Fibroblast of gingiva (primary cell): ENCODE results near the gene TFPI.
A peak's percentile ranks its signal among the peaks of the same experiment; 100 is the strongest.

ENCODE experiments used
- DNase-seq: peaks from one replicate; pipeline ENCODE4 v3.0.0-alpha.2; 2011; ENCODE audit warnings: low read depth

Gene TFPI

GRCh38 chr2:187503700-187504099, 50.5 kb downstream of the TFPI start:
- DNase-seq, result no peak

- DNase-seq, result no peak
Measured at GRCh38 chr2:187502467-187502866, 51.8 kb downstream of the TFPI start.

GRCh38 chr2:187500585-187501359, 53.5 kb downstream of the TFPI start:
- peak; percentile 77 for DNase-seq

- peak; percentile 48 for DNase-seq
Measured at GRCh38 chr2:187499941-187500532, 54.2 kb downstream of the TFPI start.

- DNase-seq, result no peak
Measured at GRCh38 chr2:187497858-187498463, 56.3 kb downstream of the TFPI start.

- DNase-seq, result no peak
Measured at GRCh38 chr2:187497140-187497539, 57.1 kb downstream of the TFPI start.

- no peak for DNase-seq
Measured at GRCh38 chr2:187495324-187495723, 58.9 kb downstream of the TFPI start.

GRCh38 chr2:187493877-187494568, 60.2 kb downstream of the TFPI start:
- DNase-seq, result no peak

- DNase-seq, result no peak
Measured at GRCh38 chr2:187493180-187493579, 61.1 kb downstream of the TFPI start.

GRCh38 chr2:187486241-187486640, 68.0 kb downstream of the TFPI start:
- DNase-seq, result no peak

- DNase-seq, result no peak
Measured at GRCh38 chr2:187485523-187485922, 68.7 kb downstream of the TFPI start.

- DNase-seq, result no peak
Measured at GRCh38 chr2:187483537-187483936, 70.7 kb downstream of the TFPI start.

- no peak for DNase-seq
Measured at GRCh38 chr2:187482796-187483195, 71.4 kb downstream of the TFPI start.

GRCh38 chr2:187481543-187481942, 72.7 kb downstream of the TFPI start:
- DNase-seq, result no peak

- no peak for DNase-seq
Measured at GRCh38 chr2:187478719-187479118, 75.5 kb downstream of the TFPI start.

GRCh38 chr2:187477051-187477450, 77.2 kb downstream of the TFPI start:
- DNase-seq, result no peak

GRCh38 chr2:187475499-187476248, 78.6 kb downstream of the TFPI start:
- peak; percentile 15 for DNase-seq

GRCh38 chr2:187470698-187471097, 83.5 kb downstream of the TFPI start:
- DNase-seq, result no peak

- DNase-seq, result no peak
Measured at GRCh38 chr2:187469538-187469937, 84.7 kb downstream of the TFPI start.

GRCh38 chr2:187468262-187468661, 86.0 kb downstream of the TFPI start:
- no peak for DNase-seq

GRCh38 chr2:187466129-187466792, 88.0 kb downstream of the TFPI start:
- DNase-seq, result no peak
